HG02642 (cell line): ENCODE data around the gene IGHMBP2.

Experiments
- ATAC-seq: cut with Tn5 transposase; IDR thresholded peaks from one replicate; pipeline ENCODE4 v1.9.1; 2021; ENCODE audit warnings: mild to moderate bottlenecking; ENCODE audit not compliant: unreplicated experiment, poor library complexity

The IGHMBP2 gene

DNA sequence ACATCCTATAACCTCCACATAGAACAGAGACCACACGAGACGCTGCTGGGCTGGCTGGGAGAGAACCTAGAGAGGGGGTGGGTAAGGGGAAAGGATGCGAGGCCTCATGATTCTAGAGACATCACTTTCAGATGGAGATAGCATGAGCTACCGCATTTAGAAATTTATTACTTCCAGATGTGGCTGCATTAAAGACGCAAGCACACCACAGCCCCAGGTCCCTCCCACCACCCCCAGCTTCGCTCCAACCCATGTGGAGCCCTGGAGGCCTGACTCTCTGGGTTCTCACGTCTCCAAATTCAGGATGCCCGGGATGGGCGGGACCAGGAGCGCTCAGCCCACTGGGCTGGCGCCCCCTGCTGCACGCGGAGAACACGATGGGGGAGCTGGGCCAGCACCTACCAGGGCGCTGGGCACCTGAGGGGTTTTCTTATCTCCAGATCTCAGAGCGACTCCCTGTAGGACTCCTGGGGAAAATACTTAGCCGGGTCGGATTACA, 13.7 kb upstream of the IGHMBP2 start:
- no peak for ATAC-seq

GRCh38 chr11:68890490-68891231, 13.0 kb upstream of the IGHMBP2 start:
- no peak for ATAC-seq

DNA sequence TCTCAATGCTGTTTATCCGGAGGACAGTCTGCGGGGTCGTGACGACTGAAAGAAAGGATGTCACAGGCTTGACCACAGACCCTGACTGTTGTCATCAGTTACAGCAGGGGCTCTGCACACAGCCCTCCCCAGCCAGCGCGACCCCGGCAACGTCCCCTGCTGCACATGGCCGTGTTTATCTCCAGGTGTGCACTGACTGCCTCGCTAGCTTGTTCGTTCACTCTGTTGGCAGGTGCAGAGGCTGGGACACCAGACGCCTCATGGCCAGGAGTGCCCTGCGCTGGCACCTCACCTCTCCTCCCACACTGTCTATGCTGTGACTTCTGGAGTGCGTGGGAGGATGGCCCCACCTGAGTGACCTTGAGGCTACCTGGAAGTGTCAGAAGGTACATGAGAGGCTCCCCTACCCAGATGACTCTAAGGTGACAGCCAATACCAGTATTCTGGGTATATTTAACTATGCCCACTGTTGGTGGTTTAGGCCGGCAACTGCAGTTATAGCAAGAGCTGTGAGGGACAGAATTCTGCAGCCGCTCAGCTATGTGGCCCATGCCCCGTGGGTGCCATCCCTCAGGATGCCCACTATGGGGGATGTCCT, 12.2 kb upstream of the IGHMBP2 start:
- ATAC-seq: no peak

- ATAC-seq: no peak
Observed at GRCh38 chr11:68892576-68892975, 11.1 kb upstream of the IGHMBP2 start.

DNA sequence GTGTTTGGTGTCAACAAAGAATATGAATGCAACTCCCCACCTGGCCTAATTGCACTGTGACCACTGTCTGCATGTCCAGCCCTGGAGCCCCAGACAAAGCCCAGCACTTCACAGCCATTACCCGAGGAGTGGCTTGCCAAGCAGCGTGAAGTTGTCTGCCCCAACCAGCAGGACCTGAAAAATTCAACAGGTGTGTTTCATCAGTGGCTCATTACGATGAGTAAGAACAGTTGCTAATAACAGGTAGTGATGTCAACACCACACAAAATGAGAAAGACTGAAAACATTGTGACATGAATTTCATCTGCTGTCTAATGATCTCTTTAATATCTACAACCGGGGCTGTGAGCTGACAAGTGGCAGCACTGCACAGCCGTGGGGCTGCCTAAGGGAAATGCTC, 10.4 kb upstream of the IGHMBP2 start:
- ATAC-seq: no peak

DNA sequence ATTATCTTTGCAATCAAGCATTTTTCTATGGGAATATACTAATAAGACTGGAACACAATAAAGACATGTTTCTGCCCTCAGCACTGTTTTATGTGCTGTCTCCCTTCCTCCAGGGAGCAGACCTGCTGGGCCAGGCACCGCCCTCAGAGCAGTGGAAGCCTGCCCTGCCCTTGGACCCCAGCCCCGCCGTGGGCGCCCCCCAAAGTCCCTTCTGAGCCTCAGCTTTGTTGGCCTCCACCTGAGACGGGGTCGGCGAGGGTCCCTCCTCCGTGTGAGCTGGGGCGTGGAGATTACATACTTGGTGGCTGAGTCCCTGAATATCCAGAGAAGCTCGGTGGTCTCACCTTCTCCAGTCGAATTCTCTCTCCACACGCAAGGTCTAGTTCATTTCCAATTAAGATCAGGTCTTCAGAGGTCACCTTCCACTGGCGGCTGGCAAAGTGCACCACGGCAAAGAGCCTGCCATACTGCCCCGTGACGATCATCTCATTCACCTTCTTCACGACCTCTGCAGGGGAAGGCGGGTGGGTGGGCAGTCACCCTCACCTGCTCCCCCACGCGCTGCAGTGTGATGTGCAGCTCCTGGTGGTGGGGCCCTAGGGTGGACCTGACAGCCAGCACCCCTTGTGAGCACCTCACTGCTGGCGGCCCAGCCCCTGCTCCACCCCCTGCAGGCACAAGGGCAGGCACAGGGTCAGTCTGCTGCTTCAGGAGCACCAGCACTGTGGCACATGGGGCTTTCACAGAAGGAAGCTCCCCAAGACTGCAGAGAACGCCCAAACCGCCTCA, 7.3 kb upstream of the IGHMBP2 start:
- ATAC-seq: no peak

- ATAC-seq: no peak
Observed at GRCh38 chr11:68897441-68897840, 6.2 kb upstream of the IGHMBP2 start.

DNA sequence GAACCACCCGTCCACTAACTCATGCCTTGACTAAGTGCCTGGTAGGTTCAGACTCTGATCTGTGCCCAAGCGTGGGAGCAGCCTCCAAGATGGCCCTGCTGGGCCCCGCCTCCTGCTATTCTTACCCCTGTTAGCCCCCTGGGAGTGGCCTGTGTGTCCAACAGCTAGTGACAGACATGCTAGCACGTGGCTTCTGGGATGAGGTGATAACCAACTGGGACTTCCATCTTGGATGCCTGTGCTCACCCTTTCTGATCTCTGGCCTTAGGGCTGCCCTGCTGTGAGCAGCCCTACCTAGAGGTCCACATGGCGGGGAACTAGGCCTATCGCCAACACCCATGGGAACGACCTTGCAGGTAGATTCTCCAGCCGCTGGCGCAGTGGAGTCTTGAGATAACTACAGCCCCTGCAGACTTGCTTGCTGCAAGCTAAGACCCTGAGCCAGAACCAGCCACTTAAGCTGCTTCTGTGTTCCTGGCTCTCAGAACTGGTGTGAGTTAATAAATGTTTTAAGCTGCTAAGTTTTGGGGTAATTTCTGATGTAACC, 2.8 kb upstream of the IGHMBP2 start:
- no peak for ATAC-seq

- ATAC-seq: peak; percentile 16
Observed at GRCh38 chr11:68904248-68904847, 657 bp downstream of the IGHMBP2 start.

GRCh38 chr11:68905421-68906360, 2.0 kb downstream of the IGHMBP2 start:
- no peak for ATAC-seq

GRCh38 chr11:68908273-68908672, 4.6 kb downstream of the IGHMBP2 start:
- no peak for ATAC-seq

- ATAC-seq: no peak
Observed at GRCh38 chr11:68910965-68911364, 7.3 kb downstream of the IGHMBP2 start.

- no peak for ATAC-seq
Observed at GRCh38 chr11:68911731-68912130, 8.0 kb downstream of the IGHMBP2 start.

DNA sequence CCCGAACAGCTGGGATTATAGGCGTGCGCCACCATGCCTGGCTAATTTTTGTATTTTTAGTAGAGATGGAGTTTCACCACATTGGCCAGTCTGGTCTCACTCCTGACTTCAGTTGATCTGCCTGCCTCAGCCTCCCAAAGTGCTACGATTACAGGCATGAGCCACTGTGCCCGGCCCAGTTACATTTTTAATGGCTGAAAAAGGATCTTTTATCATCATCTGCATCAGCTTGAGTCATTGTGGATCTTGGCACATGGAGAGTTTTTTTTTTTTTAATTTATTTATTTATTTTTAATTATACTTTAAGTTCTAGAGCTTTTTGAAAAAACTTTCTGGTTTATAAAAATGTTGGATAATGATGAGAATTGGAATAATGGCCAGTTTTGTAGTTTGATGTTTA, 8.6 kb downstream of the IGHMBP2 start:
- no peak for ATAC-seq

- ATAC-seq: no peak
Observed at GRCh38 chr11:68913188-68913587, 9.5 kb downstream of the IGHMBP2 start.

GRCh38 chr11:68914761-68915160, 11.1 kb downstream of the IGHMBP2 start:
- ATAC-seq: no peak

DNA sequence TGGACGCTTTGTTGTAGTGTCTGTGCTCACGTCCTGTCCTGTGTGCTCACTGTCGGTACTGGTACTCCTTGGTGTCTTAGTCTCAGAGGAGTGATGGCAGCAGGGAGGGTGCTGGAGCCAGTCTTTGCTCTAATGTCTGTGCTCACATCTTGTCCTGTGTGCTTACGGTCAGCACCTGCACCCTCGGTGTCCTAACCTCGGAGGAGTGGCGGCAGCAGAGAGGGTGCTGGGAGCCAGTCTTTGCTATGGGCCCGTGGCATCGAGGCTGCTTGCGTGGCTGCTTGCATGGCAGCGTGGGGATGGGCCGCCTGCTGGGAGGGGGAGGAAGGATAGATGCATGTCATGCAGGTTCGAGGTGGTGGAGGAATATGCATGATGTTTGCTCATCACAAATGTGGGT, 12.7 kb downstream of the IGHMBP2 start:
- no peak for ATAC-seq

GRCh38 chr11:68923614-68924013, 19.9 kb downstream of the IGHMBP2 start:
- ATAC-seq: no peak
